ENCODE results near the gene RAB36.

- TF ChIP-seq CTCF (conservative IDR thresholded peaks at IDR 0.05; ENCODE audit: low read length) (no peak), EZH2phosphoT487 (IDR thresholded peaks at IDR 0.05; ENCODE audit: borderline replicate concordance, low read depth, low read length) (no peak)
These were observed 13.3 kb upstream of the RAB36 start for GRCh38 chr22:23131931-23132330.
